A549 (cell line): ENCODE data around the gene ZNRF4.

Experiments
- BCL3 ChIP-seq: fragments of >200 bp; sonication (Bioruptor Twin); formaldehyde crosslinking; IDR thresholded peaks from 3 replicates; pipeline ENCODE4 v1.6.1; 2016
- CBX8 ChIP-seq: fragments of 200-600 bp; sonication (generic); IDR thresholded peaks from 2 replicates; pipeline ENCODE4 v1.6.1; 2016
- CTCF ChIP-seq: fragments of >200 bp; sonication (Bioruptor Twin); formaldehyde crosslinking; IDR thresholded peaks from 3 replicates; pipeline ENCODE4 v1.5.1; 2016
- E2F6 ChIP-seq: IDR thresholded peaks from 2 replicates; pipeline ENCODE4 v1.6.1; 2012; ENCODE audit warnings: low read depth, borderline replicate concordance
- EHMT2 ChIP-seq: fragments of 200-600 bp; sonication (generic); IDR thresholded peaks from 2 replicates; pipeline ENCODE4 v1.6.1; 2016; ENCODE audit warnings: antibody characterized with exemption, low read depth, mild to moderate bottlenecking, moderate library complexity
- HOXA7 ChIP-seq: fragments of 250-450 bp; sonication (Bioruptor Pico); IDR thresholded peaks from 2 replicates; pipeline ENCODE4 v1.5.0; 2020; ENCODE audit warnings: mild to moderate bottlenecking, moderate library complexity
- RAD21 ChIP-seq, 2 experiments: fragments of >200 bp in 1 of 2; sonication (Bioruptor Twin) in 1 of 2; formaldehyde crosslinking in 1 of 2; IDR thresholded peaks in 1 of 2; conservative IDR thresholded peaks in 1 of 2; 2 replicates in 1 of 2; 3 replicates in 1 of 2; pipeline ENCODE4 v1.6.1; 2012 to 2018; ENCODE audit warnings: inconsistent platforms in 1 of 2
- RFX5 ChIP-seq: fragments of 450-650 bp; IDR thresholded peaks from 2 replicates; pipeline ENCODE4 v1.7.1; 2014; ENCODE audit warnings: antibody characterized with exemption, mild to moderate bottlenecking, moderate library complexity
- SMC3 ChIP-seq: fragments of >200 bp; sonication (Bioruptor Twin); formaldehyde crosslinking; IDR thresholded peaks from 3 replicates; pipeline ENCODE4 v1.6.1; 2018; ENCODE audit warnings: inconsistent platforms

- TF ChIP-seq CTCF, result no peak
- no peak for TF ChIP-seq BCL3
- TF ChIP-seq EHMT2, result no peak
- no peak for TF ChIP-seq CBX8
- no peak for TF ChIP-seq E2F6
- no peak for TF ChIP-seq SMC3
- no peak for TF ChIP-seq HOXA7 (CRISPR knock-in tag)
- no peak for TF ChIP-seq RFX5
- no peak for TF ChIP-seq RAD21 (conservative IDR thresholded peaks at IDR 0.05 in 1 of 2, IDR thresholded peaks at IDR 0.05 in 1 of 2)
These were observed 23.8 kb downstream of the ZNRF4 start for GRCh38 chr19:5478925-5479588.
